Activated CD4-positive, alpha-beta memory T cell treated with anti-CD3 and anti-CD28 coated beads, Interleukin-2, amount 10 ng/mL, durations not matched to agents 7 days and 5 days (primary cell): ENCODE measurements around the gene CFAP410. TPM values are rescaled to one million over a fixed set of nuclear protein-coding genes. Genes with fewer than 3 reads are reported as not detected.

ENCODE experiments used
- CTCF ChIA-PET: fragments of 350-600 bp; sonication (Branson Sonifier 250); formaldehyde crosslinking; loops from one replicate; lab custom pipeline; 2021; ENCODE audit warnings: antibody characterized with exemption, inconsistent platforms; lab: Charles Lee
- POLR2A ChIA-PET: fragments of 350-600 bp; sonication (Branson Sonifier 250); formaldehyde crosslinking; loops from one replicate; lab custom pipeline; 2021; ENCODE audit warnings: antibody characterized with exemption; lab: Charles Lee
- DNase-seq: peaks from one replicate; pipeline ENCODE4 v3.0.0-alpha.2; 2020
- H3K27ac Mint-ChIP-seq: one replicate; pipeline ENCODE4 v1.8.0; 2021; ENCODE audit warnings: mild to moderate bottlenecking, mixed read lengths
- H3K27me3 Mint-ChIP-seq: one replicate; pipeline ENCODE4 v1.8.0; 2021; ENCODE audit warnings: mixed read lengths
- H3K36me3 Mint-ChIP-seq: one replicate; pipeline ENCODE4 v1.8.0; 2021; ENCODE audit warnings: low read depth, mixed read lengths
- H3K4me1 Mint-ChIP-seq: one replicate; pipeline ENCODE4 v1.8.0; 2021; ENCODE audit warnings: mixed read lengths
- H3K4me3 Mint-ChIP-seq: one replicate; pipeline ENCODE4 v1.8.0; 2021; ENCODE audit warnings: mild to moderate bottlenecking, mixed read lengths
- H3K9me3 Mint-ChIP-seq: one replicate; pipeline ENCODE4 v1.8.0; 2021; ENCODE audit warnings: mixed read lengths
- total RNA-seq, 2 experiments: library from RNA; stranded (reverse); gene quantifications; one replicate each; pipeline ENCODE4 v1.2.3, GENCODE V29; 2021

Gene CFAP410
- total RNA-seq, 2 experiments from 2014 or later = 14.2 to 15.5 TPM

GRCh38 chr21:44293551-44294231 lies 45.5 kb downstream of the CFAP410 start:
- no peak overlapping the region for H3K27ac Mint-ChIP-seq
- DNase-seq = peak; percentile 42
- no peaks in the 10 kb centered on the region for H3K27me3 Mint-ChIP-seq
- POLR2A ChIA-PET = no interaction called here
- no peak overlapping the region for H3K4me3 Mint-ChIP-seq
- CTCF ChIA-PET = no interaction called here
- peaks cover 30% of the 10 kb centered on the region for H3K4me1 Mint-ChIP-seq
- no peaks in the 10 kb centered on the region for H3K36me3 Mint-ChIP-seq
- H3K9me3 Mint-ChIP-seq = no peaks in the 10 kb centered on the region

- Mint-ChIP-seq H3K4me1 (peaks cover 21% of the 10 kb centered on the region), H3K27ac (no peak overlapping the region), H3K9me3 (no peaks in the 10 kb centered on the region), H3K4me3 (no peak overlapping the region), H3K27me3 (no peaks in the 10 kb centered on the region), H3K36me3 (no peaks in the 10 kb centered on the region)
- ChIA-PET CTCF (no interaction called here), POLR2A (no interaction called here)
- DNase-seq = no peak
Measured at GRCh38 chr21:44292812-44293195, 46.4 kb downstream of the CFAP410 start.

- POLR2A ChIA-PET = no interaction called here
Measured at GRCh38 chr21:44291936-44292811, 47.0 kb downstream of the CFAP410 start.

GRCh38 chr21:44291078-44291935 lies 47.9 kb downstream of the CFAP410 start:
- H3K27me3 Mint-ChIP-seq = no peaks in the 10 kb centered on the region
- no peak for DNase-seq
- H3K9me3 Mint-ChIP-seq = no peaks in the 10 kb centered on the region
- ChIA-PET CTCF (no interaction called here), POLR2A (no interaction called here)
- no peak overlapping the region for H3K27ac Mint-ChIP-seq
- H3K4me1 Mint-ChIP-seq = peaks cover 15% of the 10 kb centered on the region
- H3K36me3 Mint-ChIP-seq = no peaks in the 10 kb centered on the region
- H3K4me3 Mint-ChIP-seq = no peak overlapping the region

More at GRCh38 chr21:44291936-44292811, 47.0 kb downstream of the CFAP410 start:
- Mint-ChIP-seq H3K4me1 (peaks cover 15% of the 10 kb centered on the region), H3K36me3 (no peaks in the 10 kb centered on the region), H3K27me3 (no peaks in the 10 kb centered on the region), H3K27ac (peak overlapping the region; percentile 35), H3K4me3 (no peak overlapping the region), H3K9me3 (no peaks in the 10 kb centered on the region)
- DNase-seq = no peak
- CTCF ChIA-PET = no interaction called here

- CTCF ChIA-PET = no interaction called here
- Mint-ChIP-seq H3K4me1 (peaks cover 15% of the 10 kb centered on the region), H3K4me3 (no peak overlapping the region), H3K27me3 (no peaks in the 10 kb centered on the region), H3K9me3 (no peaks in the 10 kb centered on the region), H3K36me3 (no peaks in the 10 kb centered on the region), H3K27ac (no peak overlapping the region)
- POLR2A ChIA-PET = no interaction called here
- no peak for DNase-seq
Measured at GRCh38 chr21:44290327-44291077, 48.7 kb downstream of the CFAP410 start.

- peaks cover 8% of the 10 kb centered on the region for H3K4me1 Mint-ChIP-seq
- no peaks in the 10 kb centered on the region for H3K9me3 Mint-ChIP-seq
- no peak overlapping the region for H3K4me3 Mint-ChIP-seq
- H3K36me3 Mint-ChIP-seq = no peaks in the 10 kb centered on the region
- H3K27me3 Mint-ChIP-seq = no peaks in the 10 kb centered on the region
- POLR2A ChIA-PET = no interaction called here
- CTCF ChIA-PET = no interaction called here
- H3K27ac Mint-ChIP-seq = no peak overlapping the region
- no peak for DNase-seq
Measured at GRCh38 chr21:44289381-44290010, 49.7 kb downstream of the CFAP410 start.

- Mint-ChIP-seq H3K4me1 (peaks cover 6% of the 10 kb centered on the region), H3K9me3 (no peaks in the 10 kb centered on the region), H3K36me3 (no peaks in the 10 kb centered on the region), H3K27ac (no peak overlapping the region), H3K27me3 (no peaks in the 10 kb centered on the region), H3K4me3 (no peak overlapping the region)
- POLR2A ChIA-PET = no interaction called here
- DNase-seq = no peak
- CTCF ChIA-PET = no interaction called here
Measured at GRCh38 chr21:44288251-44289110, 50.7 kb downstream of the CFAP410 start.

GRCh38 chr21:44286716-44287632 lies 52.2 kb downstream of the CFAP410 start:
- POLR2A ChIA-PET = interaction anchor here (1.2 to 1.7 kb wide), 2 partner anchors 9 to 14 kb away, joined by 3 to 4 read pairs; no protein-coding TSS in a partner anchor
- no peak overlapping the region for H3K4me3 Mint-ChIP-seq
- CTCF ChIA-PET = no interaction called here
- no peaks in the 10 kb centered on the region for H3K27me3 Mint-ChIP-seq
- DNase-seq = no peak
- no peaks in the 10 kb centered on the region for H3K36me3 Mint-ChIP-seq
- no peak overlapping the region for H3K27ac Mint-ChIP-seq
- no peaks in the 10 kb centered on the region for H3K4me1 Mint-ChIP-seq
- no peaks in the 10 kb centered on the region for H3K9me3 Mint-ChIP-seq

GRCh38 chr21:44286086-44286715 lies 53.0 kb downstream of the CFAP410 start:
- ChIA-PET POLR2A (interaction anchor here (1.2 to 1.7 kb wide), 2 partner anchors 10 to 15 kb away, joined by 3 to 4 read pairs; no protein-coding TSS in a partner anchor), CTCF (no interaction called here)
- Mint-ChIP-seq H3K36me3 (no peaks in the 10 kb centered on the region), H3K4me1 (no peaks in the 10 kb centered on the region), H3K27ac (no peak overlapping the region), H3K27me3 (no peaks in the 10 kb centered on the region), H3K9me3 (no peaks in the 10 kb centered on the region), H3K4me3 (no peak overlapping the region)
- no peak for DNase-seq

GRCh38 chr21:44285138-44285992 lies 53.8 kb downstream of the CFAP410 start, which contains the start of gene AIRE:
AIRE (plus strand) TSS chr21:44285876; CDS start chr21:44286007, 131 bp downstream.
- CTCF ChIA-PET = no interaction called here
- H3K9me3 Mint-ChIP-seq = no peaks in the 10 kb centered on the region
- H3K27ac Mint-ChIP-seq = no peak within 1 kb of the TSS
- H3K27me3 Mint-ChIP-seq = no peaks in the 10 kb centered on the region
- H3K4me3 Mint-ChIP-seq = no peak within 1 kb of the TSS
- H3K4me1 Mint-ChIP-seq = no peaks in the 10 kb centered on the region
- POLR2A ChIA-PET = no interaction called here
- H3K36me3 Mint-ChIP-seq = no peaks in the 10 kb centered on the region
- DNase-seq = no peak
